ENCODE measurements around the gene GYG1.

Gene GYG1

DNA sequence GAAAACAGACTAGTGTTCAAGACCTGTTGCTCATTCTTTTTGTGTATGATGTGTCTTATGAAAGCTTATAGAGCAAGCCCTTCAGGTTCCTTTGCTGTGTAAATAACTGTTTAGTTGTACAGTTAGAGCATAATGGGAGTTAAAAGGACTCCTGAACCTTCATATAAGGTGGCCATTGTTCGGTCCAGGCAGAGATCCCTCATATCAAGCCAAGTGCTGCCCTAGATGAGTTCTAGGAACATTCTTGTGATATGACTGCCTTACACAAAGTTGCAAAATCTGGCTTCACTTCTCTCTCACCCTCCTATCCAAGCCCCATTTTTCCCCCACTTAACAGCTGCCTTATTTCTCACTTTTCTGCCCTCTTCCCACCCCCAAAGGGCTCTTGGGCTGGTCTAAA, 26.9 kb downstream of the GYG1 start:
- no peak for DNase-seq (ENCODE audit: low read depth)

DNA sequence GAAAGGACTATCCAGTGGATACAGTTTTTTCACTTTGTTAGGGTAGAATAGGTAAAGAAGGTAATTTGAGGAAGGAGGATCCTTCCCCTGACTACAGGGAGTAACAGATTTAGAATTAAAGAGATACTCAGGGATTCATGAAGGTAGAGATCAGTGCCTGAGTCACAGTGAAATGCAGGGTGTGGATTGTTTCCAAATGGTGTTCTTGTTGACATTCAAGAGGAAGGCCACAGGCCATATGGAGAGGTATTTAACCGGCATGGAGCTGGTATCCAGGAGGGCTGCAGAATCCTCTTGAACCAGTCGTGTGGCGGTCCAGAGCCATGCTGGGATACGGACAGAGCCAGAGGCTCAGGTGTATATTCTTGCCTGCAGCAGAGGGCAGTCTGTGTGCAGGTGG, 28.2 kb downstream of the GYG1 start:
- DNase-seq (ENCODE audit: low read depth), result no peak

DNA sequence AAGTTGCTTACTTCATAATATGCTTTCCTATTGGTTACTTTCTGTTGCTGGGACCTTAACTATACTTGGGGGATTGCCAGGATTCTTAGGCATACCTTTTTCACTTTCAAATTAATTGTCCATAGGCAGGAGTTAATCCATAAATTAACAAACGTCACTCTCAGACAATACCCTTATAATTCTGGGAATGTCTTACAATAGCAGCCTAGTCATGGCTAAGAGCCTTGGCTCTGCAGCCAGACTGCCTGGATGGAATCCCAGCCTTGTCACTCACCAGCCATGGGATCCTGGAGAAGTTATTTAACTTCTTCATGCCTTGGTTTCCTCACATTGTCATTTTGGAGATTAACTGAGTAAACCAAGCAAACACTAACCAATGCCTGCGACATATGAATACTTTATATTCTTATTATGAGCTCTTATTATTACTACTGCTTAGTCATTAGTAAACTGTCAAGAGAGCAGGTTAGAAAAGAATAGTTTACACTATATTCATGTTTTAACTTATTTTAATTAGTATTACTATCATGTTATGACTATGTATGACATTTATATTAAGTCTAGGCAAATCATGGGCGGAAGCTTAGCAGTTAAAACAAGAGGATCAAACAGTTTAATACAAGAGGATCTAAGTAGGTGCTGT, 29.0 kb downstream of the GYG1 start:
- no peak for DNase-seq (ENCODE audit: low read depth)

DNA sequence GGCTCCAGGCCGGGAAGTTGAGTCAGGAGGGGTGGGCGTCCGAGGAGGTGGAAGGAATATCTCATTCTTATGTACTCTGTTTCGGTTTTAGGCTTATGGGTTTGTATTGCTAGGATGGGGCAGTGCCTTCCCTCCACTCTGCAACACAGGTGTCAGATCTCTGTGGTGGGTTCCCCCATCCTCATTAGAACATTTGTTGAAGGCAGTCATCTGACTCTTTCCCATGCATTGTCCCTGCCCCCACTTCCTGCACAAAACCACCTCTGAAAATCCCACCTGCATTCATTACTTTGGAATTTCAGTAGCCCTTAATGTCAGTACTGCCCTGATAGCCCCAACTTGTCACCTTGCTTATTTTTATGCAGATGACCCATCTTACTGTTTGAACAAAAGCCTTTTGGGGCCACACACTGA, 29.5 kb downstream of the GYG1 start:
- no peak for DNase-seq (ENCODE audit: low read depth)

DNA sequence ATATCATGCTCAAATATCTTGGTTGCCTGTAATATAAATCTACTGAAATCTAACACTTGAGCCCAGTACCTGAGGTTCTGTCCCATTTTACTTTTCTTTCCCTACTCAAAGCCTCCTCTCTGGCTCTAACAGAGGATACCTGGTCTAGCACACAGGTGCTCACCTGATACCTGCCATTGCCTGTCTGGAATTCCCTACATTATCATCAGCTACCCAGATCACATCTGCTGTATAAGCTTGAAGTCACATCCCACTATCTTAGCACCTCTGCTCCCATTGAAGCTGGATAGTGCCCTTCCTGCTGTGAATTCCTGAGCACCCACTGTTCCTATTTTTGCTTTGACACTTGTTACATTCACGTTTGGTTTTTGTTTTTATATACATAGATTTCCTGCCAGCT, 30.5 kb downstream of the GYG1 start:
- no peak for DNase-seq (ENCODE audit: low read depth)

DNA sequence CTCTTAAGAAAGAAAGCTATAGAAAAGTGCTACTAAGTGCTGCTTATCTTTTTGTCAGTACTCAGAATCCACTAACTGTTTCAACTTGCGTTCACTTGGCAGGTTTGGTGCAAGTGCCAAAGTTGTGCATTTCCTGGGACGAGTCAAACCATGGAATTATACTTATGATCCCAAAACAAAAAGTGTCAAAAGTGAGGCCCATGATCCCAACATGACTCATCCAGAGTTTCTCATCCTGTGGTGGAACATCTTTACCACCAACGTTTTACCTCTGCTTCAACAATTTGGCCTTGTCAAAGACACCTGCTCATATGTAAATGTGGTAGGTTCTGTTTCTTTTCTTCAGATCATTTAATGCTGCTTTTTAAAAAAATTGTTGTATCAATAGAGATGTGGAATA, 32.6 kb downstream of the GYG1 start:
- no peak for DNase-seq (ENCODE audit: low read depth)

DNA sequence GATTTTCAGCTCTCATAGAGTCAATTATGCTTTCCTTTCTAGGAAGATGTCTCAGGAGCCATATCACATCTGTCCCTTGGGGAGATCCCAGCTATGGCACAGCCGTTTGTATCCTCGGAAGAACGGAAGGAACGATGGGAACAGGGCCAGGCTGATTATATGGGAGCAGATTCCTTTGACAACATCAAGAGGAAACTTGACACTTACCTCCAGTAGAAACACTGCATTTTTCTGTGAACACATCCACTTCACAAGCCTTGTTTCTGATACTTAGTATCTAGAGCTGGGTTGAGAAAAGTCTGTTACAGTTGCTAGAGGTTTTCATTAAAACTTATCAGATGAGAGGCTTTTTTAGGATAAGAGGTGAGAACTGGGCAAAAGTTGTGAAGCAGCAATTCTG, 35.4 kb downstream of the GYG1 start:
- DNase-seq (ENCODE audit: low read depth), result no peak

DNA sequence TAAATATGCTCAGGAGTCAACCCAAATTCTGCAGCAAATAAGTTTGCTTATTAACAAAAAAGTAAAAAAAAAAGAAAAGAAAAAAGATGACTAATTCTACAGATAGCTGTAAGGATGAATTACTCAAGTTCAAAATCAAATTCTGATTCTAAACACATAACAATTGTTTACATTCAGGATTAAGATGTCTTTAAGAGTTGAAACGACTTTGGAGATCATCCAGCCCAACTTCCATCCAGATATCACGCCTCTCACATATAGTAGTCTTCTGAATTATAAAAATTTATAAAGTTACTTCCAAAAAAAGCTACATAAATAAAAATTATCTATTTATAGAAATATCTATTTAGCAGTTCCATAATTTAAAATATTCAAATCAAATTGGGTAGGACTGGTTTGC, 39.8 kb downstream of the GYG1 start:
- DNase-seq (ENCODE audit: low read depth), result no peak

DNA sequence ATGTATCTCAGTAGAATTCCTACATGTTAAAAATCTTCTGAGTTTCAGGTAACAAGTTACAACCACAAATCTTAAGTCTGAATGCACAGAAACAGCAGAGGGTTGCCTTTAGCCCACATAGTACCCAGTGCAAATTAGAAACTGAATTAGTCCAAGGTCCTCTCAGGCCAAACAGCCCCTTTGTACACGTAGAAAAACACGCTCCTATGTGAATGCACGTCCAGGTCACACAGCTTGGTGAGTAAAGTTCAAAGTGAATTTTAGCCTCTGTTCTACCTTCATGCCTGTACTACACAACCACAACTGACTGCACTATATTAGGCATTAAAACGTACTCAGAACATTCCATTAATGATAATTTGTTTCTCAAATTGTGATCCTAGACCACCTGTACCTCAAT, 46.3 kb downstream of the GYG1 start:
- DNase-seq (ENCODE audit: low read depth), result no peak

DNA sequence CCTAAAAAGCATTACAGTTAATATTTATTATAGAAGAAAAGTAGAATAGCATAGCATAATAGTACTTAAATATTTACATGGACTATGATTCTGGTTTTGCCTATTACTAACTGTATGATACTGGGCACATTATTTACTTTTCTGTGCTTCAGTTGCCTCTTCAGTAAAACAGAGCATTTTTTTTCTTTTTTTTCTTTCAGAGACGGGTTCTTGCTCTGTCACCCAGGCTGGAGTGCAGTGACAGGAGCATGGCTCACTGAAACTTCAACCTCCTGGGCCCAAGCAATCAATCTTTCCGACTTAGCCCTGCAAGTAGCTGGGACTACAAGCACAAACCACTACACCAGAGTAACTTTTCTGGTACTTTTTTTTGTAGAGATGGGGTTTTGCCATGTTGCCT, 47.0 kb downstream of the GYG1 start:
- DNase-seq (ENCODE audit: low read depth), result no peak

DNA sequence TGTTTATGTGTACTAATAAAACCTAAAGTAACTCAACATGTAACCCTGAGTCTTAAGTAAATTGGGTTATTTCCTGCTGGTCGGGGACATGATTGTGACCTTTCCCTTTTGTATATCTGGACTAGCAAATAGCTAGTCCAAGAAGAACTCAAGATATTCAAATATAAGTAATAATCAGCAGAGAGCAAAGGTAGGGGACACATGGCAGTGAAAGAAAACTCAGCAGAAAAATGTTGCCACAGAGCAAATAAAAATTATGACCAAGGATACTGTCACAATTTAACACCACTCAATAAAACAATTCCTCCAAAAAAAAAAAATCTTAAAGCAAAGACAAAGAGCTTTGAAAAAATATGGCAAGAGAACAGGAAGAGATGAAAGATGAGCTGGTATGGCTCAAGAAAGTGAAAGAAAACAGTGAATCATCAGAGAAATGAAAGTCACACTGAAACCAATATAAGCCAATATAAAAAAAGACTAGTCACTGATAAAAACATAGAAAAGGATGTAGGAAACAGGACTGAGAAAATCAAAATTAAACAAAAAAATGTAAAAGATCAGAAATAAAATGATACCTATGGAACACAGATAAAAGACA, 51.5 kb downstream of the GYG1 start:
- peak; percentile 13 for DNase-seq (ENCODE audit: low read depth)

DNA sequence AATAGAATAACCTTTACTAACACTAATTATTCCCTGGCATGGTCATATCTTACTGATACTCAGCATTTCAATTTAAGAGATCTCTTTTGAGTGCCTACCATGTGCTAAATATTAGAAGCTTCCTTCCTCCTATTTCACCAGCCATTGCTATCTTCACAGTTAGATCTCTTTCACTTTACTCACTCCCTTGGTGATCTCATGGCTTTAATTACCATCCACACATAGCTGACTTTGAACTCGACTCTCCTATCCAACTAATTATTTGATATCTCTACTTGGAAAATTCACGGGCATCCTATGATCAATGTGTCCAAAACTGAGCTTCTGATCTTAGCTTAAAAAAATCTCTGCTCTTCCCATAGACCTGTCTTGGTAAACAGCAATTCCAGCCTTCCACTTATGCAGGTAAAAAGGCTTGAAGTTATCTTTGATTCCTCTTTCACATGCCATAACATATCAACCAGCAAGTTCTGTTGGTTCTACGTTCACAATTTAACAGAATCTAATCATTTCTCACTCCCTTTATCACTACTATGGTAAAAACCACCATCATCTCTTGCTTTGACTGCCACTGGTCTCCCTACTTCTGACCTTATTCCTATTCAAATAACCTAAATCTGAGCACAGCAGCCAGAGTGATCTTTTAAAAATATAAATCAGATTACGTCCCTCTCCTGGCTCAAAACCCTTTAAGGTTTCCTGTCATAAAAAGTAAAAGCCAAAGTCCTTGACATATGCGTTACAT, 53.2 kb downstream of the GYG1 start:
- DNase-seq (ENCODE audit: low read depth), result no peak

DNA sequence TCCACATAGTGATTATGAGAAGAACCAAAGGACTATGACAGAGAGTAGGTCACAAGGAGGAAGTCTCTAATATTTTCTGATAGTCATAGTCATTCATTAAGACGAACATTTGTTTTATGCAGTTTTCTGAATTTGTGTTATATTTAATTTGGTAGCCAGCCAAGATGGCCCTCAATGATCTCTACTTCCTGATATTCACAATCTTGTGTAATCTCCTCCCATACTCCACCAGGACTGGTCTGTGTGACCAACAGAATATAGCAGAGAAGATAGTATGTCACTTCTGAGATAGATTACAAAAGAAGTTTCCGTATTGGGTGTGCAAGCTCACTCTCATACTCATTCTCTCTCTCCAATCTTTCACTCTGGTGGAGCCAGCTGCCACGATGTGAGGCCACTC, 64.2 kb downstream of the GYG1 start:
- no peak for DNase-seq (ENCODE audit: low read depth)

DNA sequence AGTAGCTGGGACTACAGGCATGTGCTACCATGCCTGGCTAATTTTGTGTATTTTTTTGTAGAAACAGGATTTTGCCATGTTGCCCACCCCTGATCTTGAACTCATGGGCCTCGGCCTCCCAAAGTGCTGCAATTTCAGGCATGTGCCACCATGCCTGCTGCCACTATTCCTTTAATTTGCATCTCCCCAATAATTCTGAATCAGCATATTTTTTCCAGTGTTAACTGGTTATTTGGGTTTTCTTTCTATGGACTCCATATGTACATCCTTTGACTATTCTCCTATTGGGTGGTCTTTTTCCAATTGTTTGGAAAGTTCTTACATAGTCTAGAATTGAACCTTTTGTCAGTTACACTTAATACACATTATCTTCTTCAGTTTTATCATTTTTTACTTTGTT, 66.9 kb downstream of the GYG1 start:
- no peak for DNase-seq (ENCODE audit: low read depth)

DNA sequence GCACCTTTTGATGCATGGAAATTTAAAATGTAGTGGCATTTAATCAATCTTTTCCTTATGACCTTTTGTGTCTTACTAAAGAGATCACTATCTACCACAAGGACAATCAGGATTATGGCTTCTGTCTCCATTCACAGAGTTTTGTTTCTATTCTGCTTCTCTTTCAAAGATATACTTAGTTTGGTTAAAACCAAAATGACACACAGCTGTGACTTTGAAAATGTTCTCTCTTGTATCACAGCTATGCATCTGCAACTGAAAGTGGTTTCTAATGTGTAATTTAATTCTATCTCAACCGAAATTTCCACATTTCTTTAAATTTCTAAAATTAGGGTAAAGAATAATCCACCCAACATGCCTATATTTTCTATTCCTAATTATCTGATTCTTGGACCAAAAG, 67.3 kb downstream of the GYG1 start:
- DNase-seq (ENCODE audit: low read depth), result no peak

DNA sequence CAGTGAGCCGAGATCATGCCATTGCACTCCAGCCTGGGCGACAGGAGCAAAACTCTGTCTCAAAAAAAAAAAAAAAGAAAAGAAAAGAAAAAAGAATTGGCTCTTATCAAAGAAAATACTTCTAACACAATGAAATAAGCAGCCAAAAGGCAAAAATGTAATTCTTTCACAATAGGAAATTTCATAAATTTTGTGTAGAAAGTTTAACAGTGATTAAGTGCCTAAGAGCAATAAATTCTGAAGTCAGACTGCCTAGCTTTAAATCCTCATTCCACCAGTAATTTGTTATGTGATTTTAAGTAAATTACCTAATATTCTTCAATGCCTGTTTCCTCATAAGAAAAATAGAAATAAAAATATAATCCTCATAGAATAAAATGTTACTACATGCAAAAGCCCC, 70.4 kb downstream of the GYG1 start:
- DNase-seq (ENCODE audit: low read depth), result no peak

DNA sequence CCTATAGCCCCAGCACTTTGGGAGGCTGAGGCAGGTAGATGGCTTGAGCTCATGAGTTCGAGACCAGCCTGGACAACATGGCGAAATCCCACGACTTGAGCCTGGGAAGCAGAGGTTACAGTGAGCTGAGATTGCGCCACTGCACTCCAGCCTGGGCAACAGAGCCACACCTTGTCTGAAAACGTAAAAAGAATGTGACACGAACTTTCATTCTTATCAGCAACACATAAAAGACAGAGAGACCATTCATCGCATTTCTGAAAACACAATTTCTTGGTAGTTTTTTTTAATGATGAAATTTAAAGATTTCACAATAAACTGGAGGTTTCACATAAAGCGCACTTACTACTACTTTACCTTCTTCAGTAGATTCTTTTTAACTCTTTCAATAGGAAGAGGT, 76.5 kb downstream of the GYG1 start:
- DNase-seq (ENCODE audit: low read depth), result no peak

Data from GM04503 (cell line).